HL-60 (cell line): Measurements from ENCODE around the gene OPTC.

ENCODE experiments used
- DNase-seq, 2 experiments: peaks; one replicate each; pipeline ENCODE4 v3.0.0-alpha.2; 2010 to 2020; ENCODE audit warnings: low read depth in 1 of 2, low spot score in 1 of 2
- H3K27ac ChIP-seq: fragments of 250-450 bp; sonication (Bioruptor Pico); replicated peaks from 2 replicates; pipeline ENCODE4 v1.5.1; 2020; ENCODE audit warnings: mild to moderate bottlenecking, moderate library complexity
- H3K27me3 ChIP-seq: fragments of 250-450 bp; sonication (Bioruptor Pico); 2 replicates; pipeline ENCODE4 v1.5.1; 2021; ENCODE audit warnings: mild to moderate bottlenecking, moderate library complexity; ENCODE audit not compliant: insufficient read depth, poor library complexity, severe bottlenecking
- H3K4me3 ChIP-seq: replicated peaks from 2 replicates; pipeline ENCODE4 v1.5.1; 2011; ENCODE audit warnings: mild to moderate bottlenecking, control low read depth, low read length; ENCODE audit not compliant: insufficient read depth
- GABPA ChIP-seq: IDR thresholded peaks from 2 replicates; pipeline ENCODE4 v1.6.1; 2012; ENCODE audit warnings: low read depth
- POLR2AphosphoS5 ChIP-seq: IDR thresholded peaks from 2 replicates; pipeline ENCODE4 v1.6.1; 2012; ENCODE audit warnings: low read depth
- SPI1 ChIP-seq: IDR thresholded peaks from 2 replicates; pipeline ENCODE4 v1.6.1; 2012; ENCODE audit warnings: low read depth, mild to moderate bottlenecking, borderline replicate concordance
- TF ChIP-seq, protein P1 (sequence below): IDR thresholded peaks from one replicate; pipeline ENCODE4 v1.5.1; 2011; ENCODE audit warnings: low read length, control low read depth, inconsistent platforms; ENCODE audit not compliant: insufficient read depth
- TF ChIP-seq, protein P2 (sequence below): IDR thresholded peaks from 2 replicates; pipeline ENCODE4 v1.6.1; 2012; ENCODE audit warnings: low read depth; ENCODE audit not compliant: insufficient replicate concordance

The OPTC gene

DNA sequence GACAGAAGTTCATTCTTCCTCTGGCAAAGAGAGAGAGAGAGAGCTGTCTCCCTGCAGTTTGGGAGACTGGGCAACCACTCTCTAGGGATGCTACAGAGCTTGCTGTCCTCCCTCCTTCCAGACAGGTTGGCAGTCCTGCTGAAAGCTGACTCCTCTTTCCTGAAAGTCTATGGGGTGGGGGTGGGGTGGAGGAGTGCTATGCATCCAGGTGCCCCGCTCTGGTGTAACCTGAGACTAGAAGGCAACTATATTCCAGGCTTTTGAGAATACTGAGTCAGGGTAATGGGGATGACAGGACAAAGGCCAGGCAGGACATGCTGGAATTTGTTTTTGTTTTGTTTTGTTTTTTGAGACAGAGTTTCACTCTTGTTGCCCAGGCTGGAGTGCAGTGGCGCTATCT lies 55.4 kb downstream of the OPTC start:
- Histone ChIP-seq H3K27ac (no peak overlapping the region), H3K27me3 (peaks cover 2% of the 10 kb centered on the region), H3K4me3 (no peak overlapping the region)
- TF ChIP-seq, protein P1, sequence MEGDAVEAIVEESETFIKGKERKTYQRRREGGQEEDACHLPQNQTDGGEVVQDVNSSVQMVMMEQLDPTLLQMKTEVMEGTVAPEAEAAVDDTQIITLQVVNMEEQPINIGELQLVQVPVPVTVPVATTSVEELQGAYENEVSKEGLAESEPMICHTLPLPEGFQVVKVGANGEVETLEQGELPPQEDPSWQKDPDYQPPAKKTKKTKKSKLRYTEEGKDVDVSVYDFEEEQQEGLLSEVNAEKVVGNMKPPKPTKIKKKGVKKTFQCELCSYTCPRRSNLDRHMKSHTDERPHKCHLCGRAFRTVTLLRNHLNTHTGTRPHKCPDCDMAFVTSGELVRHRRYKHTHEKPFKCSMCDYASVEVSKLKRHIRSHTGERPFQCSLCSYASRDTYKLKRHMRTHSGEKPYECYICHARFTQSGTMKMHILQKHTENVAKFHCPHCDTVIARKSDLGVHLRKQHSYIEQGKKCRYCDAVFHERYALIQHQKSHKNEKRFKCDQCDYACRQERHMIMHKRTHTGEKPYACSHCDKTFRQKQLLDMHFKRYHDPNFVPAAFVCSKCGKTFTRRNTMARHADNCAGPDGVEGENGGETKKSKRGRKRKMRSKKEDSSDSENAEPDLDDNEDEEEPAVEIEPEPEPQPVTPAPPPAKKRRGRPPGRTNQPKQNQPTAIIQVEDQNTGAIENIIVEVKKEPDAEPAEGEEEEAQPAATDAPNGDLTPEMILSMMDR, result no peak
- TF ChIP-seq, protein P2, sequence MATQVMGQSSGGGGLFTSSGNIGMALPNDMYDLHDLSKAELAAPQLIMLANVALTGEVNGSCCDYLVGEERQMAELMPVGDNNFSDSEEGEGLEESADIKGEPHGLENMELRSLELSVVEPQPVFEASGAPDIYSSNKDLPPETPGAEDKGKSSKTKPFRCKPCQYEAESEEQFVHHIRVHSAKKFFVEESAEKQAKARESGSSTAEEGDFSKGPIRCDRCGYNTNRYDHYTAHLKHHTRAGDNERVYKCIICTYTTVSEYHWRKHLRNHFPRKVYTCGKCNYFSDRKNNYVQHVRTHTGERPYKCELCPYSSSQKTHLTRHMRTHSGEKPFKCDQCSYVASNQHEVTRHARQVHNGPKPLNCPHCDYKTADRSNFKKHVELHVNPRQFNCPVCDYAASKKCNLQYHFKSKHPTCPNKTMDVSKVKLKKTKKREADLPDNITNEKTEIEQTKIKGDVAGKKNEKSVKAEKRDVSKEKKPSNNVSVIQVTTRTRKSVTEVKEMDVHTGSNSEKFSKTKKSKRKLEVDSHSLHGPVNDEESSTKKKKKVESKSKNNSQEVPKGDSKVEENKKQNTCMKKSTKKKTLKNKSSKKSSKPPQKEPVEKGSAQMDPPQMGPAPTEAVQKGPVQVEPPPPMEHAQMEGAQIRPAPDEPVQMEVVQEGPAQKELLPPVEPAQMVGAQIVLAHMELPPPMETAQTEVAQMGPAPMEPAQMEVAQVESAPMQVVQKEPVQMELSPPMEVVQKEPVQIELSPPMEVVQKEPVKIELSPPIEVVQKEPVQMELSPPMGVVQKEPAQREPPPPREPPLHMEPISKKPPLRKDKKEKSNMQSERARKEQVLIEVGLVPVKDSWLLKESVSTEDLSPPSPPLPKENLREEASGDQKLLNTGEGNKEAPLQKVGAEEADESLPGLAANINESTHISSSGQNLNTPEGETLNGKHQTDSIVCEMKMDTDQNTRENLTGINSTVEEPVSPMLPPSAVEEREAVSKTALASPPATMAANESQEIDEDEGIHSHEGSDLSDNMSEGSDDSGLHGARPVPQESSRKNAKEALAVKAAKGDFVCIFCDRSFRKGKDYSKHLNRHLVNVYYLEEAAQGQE, result no peak
- no peak for DNase-seq

DNA sequence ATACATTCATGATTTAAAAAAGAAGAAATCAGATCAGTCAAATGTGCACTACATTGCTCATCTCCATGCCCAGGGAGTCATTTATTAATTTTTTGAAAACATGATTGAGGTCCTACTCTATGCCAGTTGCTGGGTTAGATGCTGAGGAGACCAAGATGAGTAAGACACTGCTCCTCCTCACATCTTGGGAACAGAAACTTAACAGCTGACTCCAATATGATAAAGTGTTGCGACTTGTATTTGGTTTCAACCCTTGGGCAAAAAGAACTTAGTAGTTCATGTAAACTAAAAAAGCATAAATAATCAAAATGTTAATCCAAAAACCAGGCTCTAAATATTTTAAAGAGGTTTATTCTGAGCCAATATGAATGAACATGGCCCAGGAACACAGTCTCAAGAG lies 56.9 kb downstream of the OPTC start:
- no peak overlapping the region for H3K27ac ChIP-seq
- TF ChIP-seq GABPA (no peak), SPI1 (no peak), POLR2AphosphoS5 (no peak)
- TF ChIP-seq, protein P1, result no peak
- TF ChIP-seq, protein P2, result no peak
- H3K4me3 ChIP-seq, result no peak overlapping the region
- no peak for DNase-seq
- peaks cover 2% of the 10 kb centered on the region for H3K27me3 ChIP-seq

DNA sequence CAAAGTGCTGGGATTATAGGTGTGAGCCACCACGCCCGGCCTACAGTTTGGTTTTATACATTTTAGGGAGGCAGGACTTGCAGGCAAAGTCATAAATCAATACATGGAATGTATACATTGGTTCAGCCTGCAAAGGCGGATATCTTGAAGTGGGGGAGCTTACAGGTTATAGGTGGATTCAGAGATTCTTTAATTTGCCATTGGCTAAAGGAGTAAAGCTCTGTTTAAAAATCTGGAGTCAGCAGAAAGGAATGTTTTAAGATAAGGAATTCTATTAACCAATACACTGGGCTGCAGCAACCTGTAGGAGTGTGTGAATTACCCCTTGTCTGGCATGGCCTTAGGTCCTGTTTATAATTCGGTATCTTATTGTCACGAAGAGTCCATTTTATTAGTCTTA lies 57.6 kb downstream of the OPTC start:
- Histone ChIP-seq H3K4me3 (no peak overlapping the region), H3K27ac (no peak overlapping the region), H3K27me3 (peaks cover 2% of the 10 kb centered on the region)
- no peak for DNase-seq
- TF ChIP-seq, protein P2, result no peak
- TF ChIP-seq POLR2AphosphoS5, result no peak

DNA sequence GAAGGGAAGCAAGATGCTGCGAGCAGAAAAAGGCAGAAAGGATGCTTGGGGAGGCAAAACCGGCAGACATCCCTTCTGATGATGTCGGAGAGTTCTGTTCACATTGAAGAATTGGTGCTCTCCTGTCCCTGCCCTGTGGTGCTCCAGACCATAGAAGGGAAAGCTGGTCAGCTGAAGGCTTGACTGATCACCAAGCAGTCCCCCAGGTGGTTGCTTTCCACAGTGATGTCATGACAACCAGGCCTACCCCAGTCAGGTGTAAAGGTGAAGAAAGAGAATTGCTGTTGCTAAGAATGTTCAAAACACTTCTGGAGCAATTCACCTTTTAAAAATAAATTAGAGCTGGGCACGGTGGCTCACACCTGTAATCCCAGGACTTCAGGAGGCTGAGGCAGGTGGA lies 59.5 kb downstream of the OPTC start:
- Histone ChIP-seq H3K4me3 (no peak overlapping the region), H3K27ac (no peak overlapping the region), H3K27me3 (peaks cover 2% of the 10 kb centered on the region)
- no peak for TF ChIP-seq SPI1
- TF ChIP-seq POLR2AphosphoS5, result no peak
- TF ChIP-seq, protein P2, result no peak
- TF ChIP-seq, protein P1, result no peak
- no peak for TF ChIP-seq GABPA
- DNase-seq, result no peak
